ENCODE results near the gene FRMD3.

The FRMD3 gene

DNA sequence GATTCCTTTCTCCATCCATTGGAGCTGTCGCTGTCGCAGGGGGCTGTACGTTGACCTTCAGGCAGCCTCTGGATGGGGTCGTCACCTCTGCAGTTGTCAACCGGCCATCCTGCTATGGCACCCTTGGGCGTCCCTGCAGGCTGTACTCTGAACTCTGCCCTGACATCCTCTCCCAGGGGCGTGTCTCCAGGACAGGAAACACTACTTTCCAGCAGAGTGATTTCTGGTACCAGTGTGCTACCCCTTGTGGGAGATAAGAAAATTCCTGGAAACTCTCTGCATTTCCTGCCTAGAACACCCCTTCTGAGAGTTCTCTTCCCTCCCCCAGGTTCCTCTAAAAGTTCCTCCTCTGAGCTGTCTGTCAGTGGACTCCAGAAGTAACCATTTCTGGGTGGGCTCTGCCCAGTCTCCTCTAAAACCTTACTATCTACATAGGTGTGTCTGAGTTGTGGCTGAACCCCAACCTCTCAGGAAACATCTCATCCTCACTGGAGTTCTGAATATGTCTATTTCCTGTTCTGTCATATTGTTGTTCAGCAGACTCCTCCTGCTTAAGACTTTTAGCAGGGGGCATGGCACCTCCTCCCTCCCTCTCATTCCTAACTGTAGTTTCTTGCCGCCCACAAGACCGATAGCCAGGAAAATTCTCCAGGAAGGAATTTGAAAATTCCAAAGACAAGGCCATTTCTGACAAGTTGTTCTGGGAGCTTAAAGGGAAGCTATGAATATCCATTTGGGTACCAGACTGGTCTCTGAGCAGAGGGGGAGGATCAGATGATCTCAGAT lies 329.9 kb downstream of the FRMD3 start:
- in situ Hi-C loops (cut with MboI; ENCODE audit: low sequenced_read_pairs) = no loop called here

DNA sequence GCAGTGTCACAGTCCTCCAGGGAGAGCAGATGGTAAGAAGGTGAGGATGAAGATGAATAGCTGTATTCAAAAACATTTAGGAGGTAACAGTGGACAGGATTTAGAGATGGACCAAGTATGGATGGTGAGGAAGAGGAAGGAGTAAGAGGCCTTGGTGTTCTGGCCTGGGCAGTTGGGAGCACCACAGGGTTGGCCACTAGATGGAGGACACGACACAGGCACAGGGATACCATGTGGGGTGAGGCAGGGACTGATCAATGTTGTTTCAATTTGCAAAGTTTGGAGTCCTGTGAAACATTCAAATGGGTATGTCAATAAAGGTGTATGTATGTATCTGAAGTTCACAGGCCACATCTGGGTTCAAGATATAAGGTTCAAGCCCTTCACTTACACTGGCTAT lies 334.2 kb downstream of the FRMD3 start:
- in situ Hi-C loops (cut with MboI; ENCODE audit: low sequenced_read_pairs) = no loop called here

DNA sequence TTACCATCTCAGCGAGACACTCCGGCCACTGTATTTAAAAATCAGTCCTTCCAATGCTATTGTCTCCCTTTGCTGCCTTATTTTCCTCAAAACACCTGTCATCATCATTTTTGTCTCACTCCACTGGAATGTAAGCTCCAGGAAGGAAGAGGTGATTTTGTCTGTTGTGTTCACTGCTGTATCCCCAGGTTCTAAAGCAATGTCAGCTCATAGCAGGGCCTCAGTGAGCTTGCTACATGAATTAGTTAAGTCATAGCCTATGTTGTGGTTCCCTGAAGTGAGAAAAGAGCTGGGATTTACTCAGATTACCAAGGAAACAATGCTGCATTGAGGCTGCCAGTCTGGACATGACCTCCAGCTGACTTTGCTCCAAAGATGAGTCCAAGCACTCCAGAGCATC lies 337.7 kb downstream of the FRMD3 start:
- in situ Hi-C loops (cut with MboI; ENCODE audit: low sequenced_read_pairs) = no loop called here

DNA sequence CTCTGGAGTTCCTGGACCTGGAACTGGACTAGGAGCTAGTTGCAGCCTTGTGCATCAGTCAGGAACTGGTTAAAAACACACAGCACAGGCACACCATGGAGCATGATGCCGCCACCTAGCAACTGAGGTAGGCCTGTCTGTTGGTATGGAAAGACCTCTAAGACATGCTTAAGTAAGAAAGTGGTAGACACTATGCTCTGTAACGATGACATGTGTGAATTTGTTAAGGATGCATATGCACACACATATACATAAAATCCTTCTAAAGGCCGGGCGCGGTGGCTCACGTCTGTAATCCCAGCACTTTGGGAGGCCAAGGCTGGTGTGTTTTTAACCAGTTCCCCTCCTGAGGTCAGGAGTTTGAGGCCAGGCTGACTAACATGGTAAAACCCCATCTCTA lies 338.4 kb downstream of the FRMD3 start:
- in situ Hi-C loops (cut with MboI; ENCODE audit: low sequenced_read_pairs) = no loop called here

DNA sequence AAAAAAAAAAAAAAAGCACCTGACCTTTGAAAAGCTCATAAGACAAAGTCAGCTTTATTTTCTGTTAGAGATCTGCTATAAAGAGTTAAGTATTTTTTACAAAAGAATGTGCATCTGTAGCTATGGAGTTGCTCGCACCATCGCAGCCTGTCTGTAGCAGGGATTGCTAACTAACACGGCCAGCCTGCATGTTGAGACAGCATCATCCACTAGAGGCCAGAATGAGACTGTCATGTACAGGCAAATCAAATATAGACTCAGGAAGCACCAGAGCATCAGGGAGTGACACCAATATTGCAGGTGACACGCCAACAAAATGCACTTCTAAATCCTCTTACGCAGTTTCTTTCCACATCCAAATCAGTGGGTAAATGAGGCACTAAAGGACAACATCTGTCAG lies 339.0 kb downstream of the FRMD3 start:
- in situ Hi-C loops (cut with MboI; ENCODE audit: low sequenced_read_pairs) = no loop called here

DNA sequence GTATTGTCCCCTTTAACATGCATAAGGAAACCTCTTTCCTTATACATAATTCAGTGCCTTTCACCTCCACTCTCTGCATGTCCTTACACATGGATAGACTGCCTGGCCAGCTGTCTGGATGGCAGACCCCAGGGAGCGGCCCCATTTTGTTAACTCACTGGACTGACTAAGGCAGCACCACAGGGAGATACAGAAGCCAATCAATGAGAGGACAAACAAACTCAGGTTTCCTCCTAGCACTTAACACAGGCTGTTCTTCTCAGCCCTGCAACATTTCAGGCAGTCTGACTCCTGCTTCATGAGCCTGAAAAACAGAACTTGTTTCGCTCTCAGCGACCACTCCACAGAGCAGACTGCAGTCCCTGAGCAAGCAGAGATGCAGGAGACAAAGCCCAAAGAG lies 339.8 kb downstream of the FRMD3 start:
- in situ Hi-C loops (cut with MboI; ENCODE audit: low sequenced_read_pairs) = no loop called here

DNA sequence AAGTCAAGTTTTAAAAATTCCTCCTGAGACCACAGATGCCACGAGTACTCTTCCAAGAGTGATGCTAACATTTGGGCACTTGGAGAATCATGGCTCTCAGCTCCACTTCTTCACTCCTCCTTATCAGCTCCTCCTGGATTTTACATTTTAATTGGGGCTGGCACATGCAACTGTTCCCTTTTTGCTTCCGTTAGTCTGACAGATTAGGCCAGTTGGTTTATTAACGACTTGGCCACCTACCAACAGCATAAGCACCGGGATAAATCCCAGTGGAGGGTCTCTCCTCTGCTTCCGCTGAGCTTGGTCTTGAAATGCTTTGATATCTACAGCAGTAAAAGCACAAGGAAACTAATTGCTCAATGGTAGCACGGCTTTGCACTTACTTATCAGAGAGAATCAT lies 340.6 kb downstream of the FRMD3 start:
- in situ Hi-C loops (cut with MboI; ENCODE audit: low sequenced_read_pairs) = no loop called here

DNA sequence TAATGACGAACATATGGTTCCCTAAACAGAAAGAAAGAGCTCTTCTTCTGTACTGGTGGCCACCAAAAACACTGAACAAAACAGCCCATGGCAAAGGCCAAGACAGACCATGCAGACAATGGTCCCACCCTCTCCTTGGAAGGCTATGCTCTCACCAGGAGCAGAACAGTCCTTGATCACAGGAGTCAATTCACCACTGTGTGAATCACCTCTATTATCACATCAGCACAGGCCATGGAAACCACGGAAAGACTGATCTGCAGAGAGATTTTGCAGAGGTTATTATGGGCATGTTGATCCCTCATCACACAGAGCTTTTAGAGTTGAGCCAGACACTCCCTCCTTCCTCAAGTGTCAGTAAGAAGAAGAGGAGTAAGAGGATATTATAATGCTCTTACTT lies 341.3 kb downstream of the FRMD3 start:
- in situ Hi-C loops (cut with MboI; ENCODE audit: low sequenced_read_pairs) = no loop called here
